HG03103 (cell line): ENCODE results near the gene DHX35.

Experiments used
- ATAC-seq: cut with Tn5 transposase; IDR thresholded peaks from one replicate; pipeline ENCODE4 v1.9.1; 2021; ENCODE audit warnings: low read depth; ENCODE audit not compliant: unreplicated experiment

Gene DHX35

GRCh38 chr20:38962044-38962927 lies at the start of gene DHX35:
Gene DHX35 (plus strand): TSS chr20:38962344. CDS start chr20:38962368, 24 bp downstream.
- peak; percentile 93 for ATAC-seq

- ATAC-seq, result no peak
These were observed 46.8 kb upstream of the DHX35 start for GRCh38 chr20:38915355-38915754.

- ATAC-seq, result no peak
These were observed 44.5 kb upstream of the DHX35 start for GRCh38 chr20:38917657-38918056.

- ATAC-seq, result no peak
These were observed 44.0 kb upstream of the DHX35 start for GRCh38 chr20:38918172-38918571.

- ATAC-seq, result no peak
These were observed 42.5 kb upstream of the DHX35 start for GRCh38 chr20:38919683-38920082.

- no peak for ATAC-seq
These were observed 41.7 kb upstream of the DHX35 start for GRCh38 chr20:38920411-38920810.

GRCh38 chr20:38920851-38921250 lies 41.3 kb upstream of the DHX35 start:
- no peak for ATAC-seq

- no peak for ATAC-seq
These were observed 37.4 kb upstream of the DHX35 start for GRCh38 chr20:38924718-38925117.

GRCh38 chr20:38926142-38926933 lies 35.8 kb upstream of the DHX35 start, which contains the start of gene FAM83D:
Gene FAM83D (plus strand): TSS chr20:38926417. CDS start chr20:38926443, 26 bp downstream.
- peak; percentile 81 for ATAC-seq

GRCh38 chr20:38926934-38927616 lies 35.1 kb upstream of the DHX35 start:
- peak; percentile 0 for ATAC-seq

- no peak for ATAC-seq
These were observed 34.1 kb upstream of the DHX35 start for GRCh38 chr20:38927902-38928578.

GRCh38 chr20:38930242-38930569 lies 31.9 kb upstream of the DHX35 start:
- ATAC-seq, result no peak

- no peak for ATAC-seq
These were observed 30.2 kb upstream of the DHX35 start for GRCh38 chr20:38931984-38932383.

- no peak for ATAC-seq
These were observed 29.6 kb upstream of the DHX35 start for GRCh38 chr20:38932457-38933120.

- no peak for ATAC-seq
These were observed 27.6 kb upstream of the DHX35 start for GRCh38 chr20:38934530-38934929.

GRCh38 chr20:38935285-38935684 lies 26.9 kb upstream of the DHX35 start:
- no peak for ATAC-seq

- no peak for ATAC-seq
These were observed 26.2 kb upstream of the DHX35 start for GRCh38 chr20:38935967-38936407.

- no peak for ATAC-seq
These were observed 25.1 kb upstream of the DHX35 start for GRCh38 chr20:38937000-38937399.

- ATAC-seq, result no peak
These were observed 24.1 kb upstream of the DHX35 start for GRCh38 chr20:38937978-38938473.

- ATAC-seq, result no peak
These were observed 22.5 kb upstream of the DHX35 start for GRCh38 chr20:38939686-38940085.
